GM12878 (cell line): ENCODE results near the gene SLMAP.

Experiments
- CHD2 ChIP-seq: IDR thresholded peaks from 2 replicates; pipeline ENCODE4 v1.6.1; 2011; ENCODE audit warnings: low read depth, low read length, improper control_type of control experiment, borderline replicate concordance
- CTCF ChIP-seq, 3 experiments: IDR thresholded peaks in 2 of 3; conservative IDR thresholded peaks in 1 of 3; 2 replicates each; pipeline ENCODE4 v1.5.1; 2011; ENCODE audit warnings: low read depth in 3 of 3, low read length in 3 of 3, mild to moderate bottlenecking in 3 of 3, control low read depth in 2 of 3, moderate library complexity in 2 of 3, inconsistent platforms in 1 of 3, mixed read lengths in 1 of 3; ENCODE audit not compliant: control insufficient read depth in 2 of 3, insufficient read depth in 1 of 3; ENCODE audit errors: extremely low read depth in 1 of 3
- EGR1 ChIP-seq, 2 experiments: IDR thresholded peaks; 1 replicate in 1 of 2; 2 replicates in 1 of 2; pipeline ENCODE4 v1.6.1; 2011 to 2012; ENCODE audit warnings: low read depth in 2 of 2, low read length in 2 of 2, borderline replicate concordance in 1 of 2, mild to moderate bottlenecking in 1 of 2, moderate library complexity in 1 of 2
- REST ChIP-seq: IDR thresholded peaks from 2 replicates; pipeline ENCODE4 v1.6.1; 2012; ENCODE audit warnings: mild to moderate bottlenecking, low read depth, low read length
- SMC3 ChIP-seq: IDR thresholded peaks from 2 replicates; pipeline ENCODE4 v1.6.1; 2011; ENCODE audit warnings: low read length, improper control_type of control experiment, borderline replicate concordance
- SUZ12 ChIP-seq: fragments of 200-600 bp; sonication (generic); IDR thresholded peaks from one replicate; pipeline ENCODE4 v1.6.1; 2018; ENCODE audit warnings: antibody characterized with exemption, mild to moderate bottlenecking; ENCODE audit not compliant: unreplicated experiment
- TAF1 ChIP-seq: IDR thresholded peaks from 2 replicates; pipeline ENCODE4 v1.6.1; 2011; ENCODE audit warnings: mild to moderate bottlenecking, low read depth, low read length, borderline replicate concordance
- TCF7 ChIP-seq: IDR thresholded peaks from 2 replicates; pipeline ENCODE4 v1.6.1; 2014; ENCODE audit warnings: antibody characterized with exemption, borderline replicate concordance
- YY1 ChIP-seq: IDR thresholded peaks from 2 replicates; pipeline ENCODE4 v1.6.1; 2011; ENCODE audit warnings: low read depth, mild to moderate bottlenecking, low read length
- ZZZ3 ChIP-seq: IDR thresholded peaks from 2 replicates; pipeline ENCODE4 v1.6.1; 2011; ENCODE audit warnings: low read depth; ENCODE audit not compliant: control insufficient read depth, insufficient read length
- TF ChIP-seq, protein P1 (sequence below): fragments of 450-650 bp; IDR thresholded peaks from 2 replicates; pipeline ENCODE4 v1.6.1; 2016; ENCODE audit warnings: mild to moderate bottlenecking, moderate library complexity, borderline replicate concordance
- TF ChIP-seq, protein P2 (sequence below): IDR thresholded peaks from 2 replicates; pipeline ENCODE4 v1.6.1; 2011; ENCODE audit warnings: borderline replicate concordance, low read depth, mild to moderate bottlenecking, moderate library complexity, mixed read lengths, low read length; ENCODE audit not compliant: insufficient read depth; ENCODE audit errors: extremely low read length
- TF ChIP-seq, protein P3 (sequence below): IDR thresholded peaks from 2 replicates; pipeline ENCODE4 v1.6.1; 2012; ENCODE audit warnings: low read depth, low read length, improper control_type of control experiment

GRCh38 chr3:57948781-57949242 lies 192.7 kb downstream of the SLMAP start:
- TF ChIP-seq CTCF (IDR thresholded peaks at IDR 0.05 in 2 of 3, conservative IDR thresholded peaks at IDR 0.05 in 1 of 3; ENCODE audit: control insufficient read depth in 2 of 3, extremely low read depth in 1 of 3, insufficient read depth in 1 of 3, low read depth in 3 of 3, low read length in 3 of 3): no peak
- no peak for TF ChIP-seq TCF7
- no peak for TF ChIP-seq REST
- no peak for TF ChIP-seq SUZ12
- TF ChIP-seq SMC3: no peak
- TF ChIP-seq, protein P1, sequence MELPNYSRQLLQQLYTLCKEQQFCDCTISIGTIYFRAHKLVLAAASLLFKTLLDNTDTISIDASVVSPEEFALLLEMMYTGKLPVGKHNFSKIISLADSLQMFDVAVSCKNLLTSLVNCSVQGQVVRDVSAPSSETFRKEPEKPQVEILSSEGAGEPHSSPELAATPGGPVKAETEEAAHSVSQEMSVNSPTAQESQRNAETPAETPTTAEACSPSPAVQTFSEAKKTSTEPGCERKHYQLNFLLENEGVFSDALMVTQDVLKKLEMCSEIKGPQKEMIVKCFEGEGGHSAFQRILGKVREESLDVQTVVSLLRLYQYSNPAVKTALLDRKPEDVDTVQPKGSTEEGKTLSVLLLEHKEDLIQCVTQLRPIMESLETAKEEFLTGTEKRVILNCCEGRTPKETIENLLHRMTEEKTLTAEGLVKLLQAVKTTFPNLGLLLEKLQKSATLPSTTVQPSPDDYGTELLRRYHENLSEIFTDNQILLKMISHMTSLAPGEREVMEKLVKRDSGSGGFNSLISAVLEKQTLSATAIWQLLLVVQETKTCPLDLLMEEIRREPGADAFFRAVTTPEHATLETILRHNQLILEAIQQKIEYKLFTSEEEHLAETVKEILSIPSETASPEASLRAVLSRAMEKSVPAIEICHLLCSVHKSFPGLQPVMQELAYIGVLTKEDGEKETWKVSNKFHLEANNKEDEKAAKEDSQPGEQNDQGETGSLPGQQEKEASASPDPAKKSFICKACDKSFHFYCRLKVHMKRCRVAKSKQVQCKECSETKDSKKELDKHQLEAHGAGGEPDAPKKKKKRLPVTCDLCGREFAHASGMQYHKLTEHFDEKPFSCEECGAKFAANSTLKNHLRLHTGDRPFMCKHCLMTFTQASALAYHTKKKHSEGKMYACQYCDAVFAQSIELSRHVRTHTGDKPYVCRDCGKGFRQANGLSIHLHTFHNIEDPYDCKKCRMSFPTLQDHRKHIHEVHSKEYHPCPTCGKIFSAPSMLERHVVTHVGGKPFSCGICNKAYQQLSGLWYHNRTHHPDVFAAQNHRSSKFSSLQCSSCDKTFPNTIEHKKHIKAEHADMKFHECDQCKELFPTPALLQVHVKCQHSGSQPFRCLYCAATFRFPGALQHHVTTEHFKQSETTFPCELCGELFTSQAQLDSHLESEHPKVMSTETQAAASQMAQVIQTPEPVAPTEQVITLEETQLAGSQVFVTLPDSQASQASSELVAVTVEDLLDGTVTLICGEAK: no peak
- no peak for TF ChIP-seq ZZZ3
- no peak for TF ChIP-seq CHD2
- TF ChIP-seq, protein P2, sequence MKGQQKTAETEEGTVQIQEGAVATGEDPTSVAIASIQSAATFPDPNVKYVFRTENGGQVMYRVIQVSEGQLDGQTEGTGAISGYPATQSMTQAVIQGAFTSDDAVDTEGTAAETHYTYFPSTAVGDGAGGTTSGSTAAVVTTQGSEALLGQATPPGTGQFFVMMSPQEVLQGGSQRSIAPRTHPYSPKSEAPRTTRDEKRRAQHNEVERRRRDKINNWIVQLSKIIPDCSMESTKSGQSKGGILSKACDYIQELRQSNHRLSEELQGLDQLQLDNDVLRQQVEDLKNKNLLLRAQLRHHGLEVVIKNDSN: no peak
- no peak for TF ChIP-seq YY1
- TF ChIP-seq, protein P3, sequence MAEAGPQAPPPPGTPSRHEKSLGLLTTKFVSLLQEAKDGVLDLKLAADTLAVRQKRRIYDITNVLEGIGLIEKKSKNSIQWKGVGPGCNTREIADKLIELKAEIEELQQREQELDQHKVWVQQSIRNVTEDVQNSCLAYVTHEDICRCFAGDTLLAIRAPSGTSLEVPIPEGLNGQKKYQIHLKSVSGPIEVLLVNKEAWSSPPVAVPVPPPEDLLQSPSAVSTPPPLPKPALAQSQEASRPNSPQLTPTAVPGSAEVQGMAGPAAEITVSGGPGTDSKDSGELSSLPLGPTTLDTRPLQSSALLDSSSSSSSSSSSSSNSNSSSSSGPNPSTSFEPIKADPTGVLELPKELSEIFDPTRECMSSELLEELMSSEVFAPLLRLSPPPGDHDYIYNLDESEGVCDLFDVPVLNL: no peak
- no peak for TF ChIP-seq EGR1 (IDR thresholded peaks at IDR 0.05; ENCODE audit: borderline replicate concordance in 1 of 2, low read depth in 2 of 2, low read length in 2 of 2)
- TF ChIP-seq TAF1: no peak
